ENCODE results near the gene TAF9B.
"Not testable (repeated sequence)": the region's sequence is repeated elsewhere in the genome, so short reads cannot be mapped to it uniquely, and the experiment has no call there.

Gene TAF9B

DNA sequence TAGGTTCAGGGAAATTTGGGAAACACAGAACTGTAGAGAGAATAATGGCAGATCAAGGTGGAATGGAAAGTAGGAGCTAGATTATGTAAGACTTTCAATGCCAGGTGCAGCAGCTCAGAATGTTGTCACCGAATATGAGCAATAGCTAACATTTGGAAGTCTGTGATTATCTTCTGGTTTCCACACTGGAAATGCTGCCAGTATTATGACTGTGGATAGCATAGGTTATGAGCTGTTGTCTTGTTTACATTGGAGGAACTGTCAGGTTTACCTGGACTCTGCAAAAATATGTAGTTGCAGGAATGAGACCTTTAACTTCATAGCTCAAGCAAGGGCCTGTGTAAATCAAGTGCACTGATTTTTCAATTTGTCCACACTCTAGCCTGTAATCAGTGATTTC lies 26.0 kb upstream of the TAF9B start:
- H3K27me3 ChIP-seq (ENCODE audit: insufficient read depth, low read depth) = no peaks in the 10 kb centered on the region
- no peak overlapping the region for H3K9ac ChIP-seq
- TF ChIP-seq, protein P1, sequence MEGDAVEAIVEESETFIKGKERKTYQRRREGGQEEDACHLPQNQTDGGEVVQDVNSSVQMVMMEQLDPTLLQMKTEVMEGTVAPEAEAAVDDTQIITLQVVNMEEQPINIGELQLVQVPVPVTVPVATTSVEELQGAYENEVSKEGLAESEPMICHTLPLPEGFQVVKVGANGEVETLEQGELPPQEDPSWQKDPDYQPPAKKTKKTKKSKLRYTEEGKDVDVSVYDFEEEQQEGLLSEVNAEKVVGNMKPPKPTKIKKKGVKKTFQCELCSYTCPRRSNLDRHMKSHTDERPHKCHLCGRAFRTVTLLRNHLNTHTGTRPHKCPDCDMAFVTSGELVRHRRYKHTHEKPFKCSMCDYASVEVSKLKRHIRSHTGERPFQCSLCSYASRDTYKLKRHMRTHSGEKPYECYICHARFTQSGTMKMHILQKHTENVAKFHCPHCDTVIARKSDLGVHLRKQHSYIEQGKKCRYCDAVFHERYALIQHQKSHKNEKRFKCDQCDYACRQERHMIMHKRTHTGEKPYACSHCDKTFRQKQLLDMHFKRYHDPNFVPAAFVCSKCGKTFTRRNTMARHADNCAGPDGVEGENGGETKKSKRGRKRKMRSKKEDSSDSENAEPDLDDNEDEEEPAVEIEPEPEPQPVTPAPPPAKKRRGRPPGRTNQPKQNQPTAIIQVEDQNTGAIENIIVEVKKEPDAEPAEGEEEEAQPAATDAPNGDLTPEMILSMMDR (conservative IDR thresholded peaks at IDR 0.05; ENCODE audit: low read depth, low read length) = no peak
- no peaks in the 10 kb centered on the region for H4K20me1 ChIP-seq (ENCODE audit: insufficient read depth)
- no peak overlapping the region for H3K4me2 ChIP-seq
- H2AFZ ChIP-seq (ENCODE audit: low read depth) = no peak overlapping the region
- no peak overlapping the region for H3K27ac ChIP-seq
- H3K36me3 ChIP-seq (ENCODE audit: insufficient read depth) = no peaks in the 10 kb centered on the region
- H3K79me2 ChIP-seq (ENCODE audit: insufficient read depth, low read depth) = no peaks in the 10 kb centered on the region
- H3K4me1 ChIP-seq (ENCODE audit: low read depth, poor library complexity, severe bottlenecking) = no peaks in the 10 kb centered on the region
- H3K4me3 ChIP-seq (IDR thresholded peaks at IDR 0.05; ENCODE audit: insufficient read depth, low read depth, low read length) = no peak overlapping the region

GRCh38 chrX:78163175-78163574 lies 23.7 kb upstream of the TAF9B start:
- not testable (repeated sequence) for H3K4me1 ChIP-seq (ENCODE audit: low read depth, poor library complexity, severe bottlenecking); H3K9ac ChIP-seq; H3K79me2 ChIP-seq (ENCODE audit: insufficient read depth, low read depth); H3K36me3 ChIP-seq (ENCODE audit: insufficient read depth); H3K27ac ChIP-seq; H3K27me3 ChIP-seq (ENCODE audit: insufficient read depth, low read depth); H3K4me3 ChIP-seq (IDR thresholded peaks at IDR 0.05; ENCODE audit: insufficient read depth, low read depth, low read length); H2AFZ ChIP-seq (ENCODE audit: low read depth); H4K20me1 ChIP-seq (ENCODE audit: insufficient read depth); H3K4me2 ChIP-seq

DNA sequence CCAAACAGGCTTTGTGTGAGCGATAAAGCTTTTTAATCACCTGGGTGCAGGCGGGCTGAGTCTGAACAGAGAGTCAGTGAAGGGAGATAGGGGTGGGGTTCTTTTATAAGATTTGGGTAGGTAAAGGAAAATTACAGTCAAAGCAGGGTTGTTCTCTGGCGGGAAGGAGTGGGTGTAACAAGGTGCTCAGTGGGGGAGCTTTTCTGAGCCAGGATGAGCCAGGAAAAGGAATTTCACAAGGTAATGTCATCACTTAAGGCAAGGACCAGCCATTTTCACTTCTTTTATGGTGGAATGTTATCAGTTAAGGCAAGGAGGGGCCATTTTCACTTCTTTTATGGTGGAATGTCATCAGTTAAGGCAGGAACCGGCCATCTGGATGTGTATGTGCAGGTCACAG lies 21.3 kb upstream of the TAF9B start:
- not testable (repeated sequence) for H3K4me1 ChIP-seq (ENCODE audit: low read depth, poor library complexity, severe bottlenecking); H2AFZ ChIP-seq (ENCODE audit: low read depth); H3K27me3 ChIP-seq (ENCODE audit: insufficient read depth, low read depth); H3K27ac ChIP-seq; H3K36me3 ChIP-seq (ENCODE audit: insufficient read depth); H3K79me2 ChIP-seq (ENCODE audit: insufficient read depth, low read depth); H4K20me1 ChIP-seq (ENCODE audit: insufficient read depth); H3K4me2 ChIP-seq; H3K9ac ChIP-seq; H3K4me3 ChIP-seq (IDR thresholded peaks at IDR 0.05; ENCODE audit: insufficient read depth, low read depth, low read length)

GRCh38 chrX:78157846-78158245 lies 18.4 kb upstream of the TAF9B start:
- H2AFZ ChIP-seq (ENCODE audit: low read depth); H3K4me3 ChIP-seq (IDR thresholded peaks at IDR 0.05; ENCODE audit: insufficient read depth, low read depth, low read length); H3K4me2 ChIP-seq; H3K9ac ChIP-seq; H3K36me3 ChIP-seq (ENCODE audit: insufficient read depth); H3K27ac ChIP-seq; H3K4me1 ChIP-seq (ENCODE audit: low read depth, poor library complexity, severe bottlenecking); H3K27me3 ChIP-seq (ENCODE audit: insufficient read depth, low read depth); H3K79me2 ChIP-seq (ENCODE audit: insufficient read depth, low read depth); H4K20me1 ChIP-seq (ENCODE audit: insufficient read depth): not testable (repeated sequence)

DNA sequence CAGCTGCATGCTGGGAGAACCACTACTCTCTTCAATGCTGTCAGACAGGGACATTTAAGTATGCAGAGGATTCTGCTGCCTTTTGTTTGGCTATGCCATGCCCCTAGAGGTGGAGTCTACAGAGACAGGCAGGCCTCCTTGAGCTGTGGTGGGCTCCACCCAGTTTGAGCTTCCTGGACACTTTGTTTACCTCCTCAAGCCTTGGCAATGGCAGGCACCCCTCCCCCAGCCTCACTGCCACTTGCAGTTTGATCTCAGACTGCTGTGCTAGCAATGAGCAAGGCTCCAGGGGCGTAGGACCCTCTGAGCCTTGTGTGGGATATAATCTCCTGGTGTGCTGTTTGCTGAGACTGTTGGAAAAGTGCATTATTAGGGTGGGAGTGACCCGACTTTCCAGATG lies 17.9 kb upstream of the TAF9B start:
- H3K4me3 ChIP-seq (IDR thresholded peaks at IDR 0.05; ENCODE audit: insufficient read depth, low read depth, low read length); H3K27ac ChIP-seq: not testable (repeated sequence)

GRCh38 chrX:78147002-78147540 lies 7.6 kb upstream of the TAF9B start:
- H3K27ac ChIP-seq; H3K79me2 ChIP-seq (ENCODE audit: insufficient read depth, low read depth); H3K4me2 ChIP-seq; H3K4me1 ChIP-seq (ENCODE audit: low read depth, poor library complexity, severe bottlenecking); H3K36me3 ChIP-seq (ENCODE audit: insufficient read depth); H2AFZ ChIP-seq (ENCODE audit: low read depth); H3K4me3 ChIP-seq (IDR thresholded peaks at IDR 0.05; ENCODE audit: insufficient read depth, low read depth, low read length); H4K20me1 ChIP-seq (ENCODE audit: insufficient read depth); H3K9ac ChIP-seq; H3K27me3 ChIP-seq (ENCODE audit: insufficient read depth, low read depth): not testable (repeated sequence)

More for the DNA sequence above, 17.9 kb upstream of the TAF9B start:
- H3K4me2 ChIP-seq; H4K20me1 ChIP-seq (ENCODE audit: insufficient read depth); H3K36me3 ChIP-seq (ENCODE audit: insufficient read depth); H2AFZ ChIP-seq (ENCODE audit: low read depth); H3K9ac ChIP-seq; H3K79me2 ChIP-seq (ENCODE audit: insufficient read depth, low read depth); H3K27me3 ChIP-seq (ENCODE audit: insufficient read depth, low read depth); H3K4me1 ChIP-seq (ENCODE audit: low read depth, poor library complexity, severe bottlenecking): not testable (repeated sequence)

DNA sequence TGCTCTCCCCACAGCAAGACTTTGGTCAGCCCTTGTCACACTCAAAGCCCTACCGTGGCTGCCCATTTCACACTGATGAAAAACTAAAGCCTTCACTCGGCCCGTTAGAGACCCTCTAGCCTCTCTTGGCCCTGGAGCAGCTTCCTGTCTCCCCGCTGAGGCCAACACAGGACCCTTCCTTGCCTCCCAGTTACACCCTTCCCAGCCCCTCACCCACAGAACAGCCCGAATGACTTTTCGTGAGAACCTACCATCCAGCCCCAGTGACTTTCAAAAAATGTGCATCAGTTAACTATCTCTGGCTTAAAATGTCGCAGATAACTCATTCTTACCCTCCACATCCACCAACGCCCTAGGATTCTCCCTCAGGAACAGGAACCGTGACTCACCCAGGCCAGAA lies 756 bp upstream of the TAF9B start:
- no peak overlapping the region for H3K4me2 ChIP-seq

More for the DNA sequence above, 756 bp upstream of the TAF9B start:
- H3K27me3 ChIP-seq (ENCODE audit: insufficient read depth, low read depth) = no peaks in the 10 kb centered on the region
- no peaks in the 10 kb centered on the region for H4K20me1 ChIP-seq (ENCODE audit: insufficient read depth)
- H3K4me1 ChIP-seq (ENCODE audit: low read depth, poor library complexity, severe bottlenecking) = peaks cover 4% of the 10 kb centered on the region
- no peak overlapping the region for H3K9ac ChIP-seq
- peak overlapping the region; percentile 75; the same call in 1 of the 2 replicates for H2AFZ ChIP-seq (ENCODE audit: low read depth)
- no peak overlapping the region for H3K27ac ChIP-seq
- no peaks in the 10 kb centered on the region for H3K36me3 ChIP-seq (ENCODE audit: insufficient read depth)
- H3K4me3 ChIP-seq (IDR thresholded peaks at IDR 0.05; ENCODE audit: insufficient read depth, low read depth, low read length) = no peak overlapping the region
- TF ChIP-seq, protein P1 (conservative IDR thresholded peaks at IDR 0.05; ENCODE audit: low read depth, low read length) = no peak
- H3K79me2 ChIP-seq (ENCODE audit: insufficient read depth, low read depth) = no peaks in the 10 kb centered on the region

Measured in KMS-11 (cell line).